GM18507 (cell line): ENCODE results near the gene FOXO4.

ENCODE experiments used
- DNase-seq: peaks from one replicate; pipeline ENCODE4 v3.0.0; 2011; ENCODE audit warnings: low read depth; ENCODE audit not compliant: insufficient read length; ENCODE audit errors: extremely low spot score
- FAIRE-seq: peaks from 2 replicates; lab custom pipeline; 2011; peaks lifted over from hg19 to GRCh38; lab: Jason Lieb, UNC

Gene FOXO4

DNA sequence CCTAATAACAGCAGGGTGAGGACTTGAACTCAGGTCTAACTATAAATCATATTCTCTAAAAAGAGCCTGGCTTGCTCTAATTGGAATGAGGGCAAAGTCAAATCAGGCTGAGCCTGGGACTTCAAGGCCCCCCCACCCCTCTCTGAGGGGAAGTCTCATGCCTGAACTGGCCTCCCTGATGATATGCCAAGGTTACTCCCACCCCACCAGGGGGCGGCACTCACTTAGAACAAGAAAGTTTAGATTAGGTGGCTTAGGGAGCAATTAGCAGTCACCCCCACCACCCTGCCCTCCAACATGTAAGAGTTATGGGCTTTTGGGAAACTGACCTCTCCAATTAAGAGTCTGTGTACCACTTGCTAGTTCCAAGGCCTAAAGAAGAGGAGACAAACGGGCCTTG is 2.7 kb downstream of the FOXO4 start:
- DNase-seq = no peak

DNA sequence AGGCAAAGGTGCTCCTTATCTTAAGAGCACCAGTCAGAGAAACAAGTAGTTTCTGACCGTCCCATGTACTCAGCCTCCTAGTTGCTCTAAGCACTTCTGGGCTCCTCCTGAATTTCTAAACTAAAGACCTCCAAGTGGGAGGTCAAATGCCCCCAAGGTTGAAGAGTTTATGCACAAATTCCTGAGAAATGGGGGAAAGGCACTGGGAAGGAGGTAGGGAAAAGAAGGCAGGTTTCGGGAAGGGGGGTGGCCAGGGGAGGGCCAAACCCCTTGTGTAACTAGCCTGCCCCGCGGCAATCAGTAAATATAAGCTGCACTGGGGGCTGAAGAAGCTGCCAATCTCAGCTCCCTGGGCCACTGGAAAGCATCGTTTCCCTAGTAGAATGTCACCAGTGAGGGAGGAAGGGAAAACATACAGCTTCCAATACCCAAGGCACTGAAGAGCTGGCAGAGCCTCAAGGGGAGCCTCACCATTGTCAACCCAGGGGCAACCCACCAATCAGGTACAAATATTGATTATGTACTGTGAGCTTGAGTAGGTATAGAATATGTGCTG is 3.4 kb downstream of the FOXO4 start:
- DNase-seq (no peak), FAIRE-seq (no peak)

More for the DNA sequence above, 2.7 kb downstream of the FOXO4 start:
- FAIRE-seq = peak; percentile 77

DNA sequence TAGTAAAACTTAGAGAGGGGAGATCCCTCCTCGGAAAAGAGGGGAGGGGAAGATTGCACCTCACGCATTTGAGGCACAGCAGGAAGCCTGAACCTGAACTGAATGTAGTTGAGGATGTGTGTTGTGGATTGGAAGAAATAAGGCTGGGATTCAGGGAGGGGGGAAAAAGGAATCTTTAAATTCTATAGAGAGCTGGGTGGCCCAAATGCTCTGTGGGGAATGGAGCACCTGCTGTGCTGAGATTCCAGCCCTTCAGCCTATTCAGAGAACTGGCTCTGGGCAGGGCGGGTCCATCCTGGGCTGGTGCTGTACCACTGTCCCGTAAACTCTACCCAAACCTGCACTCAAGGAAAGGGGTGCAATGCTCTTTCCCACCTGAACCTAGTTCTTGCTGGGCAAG is 4.1 kb downstream of the FOXO4 start:
- FAIRE-seq (no peak), DNase-seq (no peak)

DNA sequence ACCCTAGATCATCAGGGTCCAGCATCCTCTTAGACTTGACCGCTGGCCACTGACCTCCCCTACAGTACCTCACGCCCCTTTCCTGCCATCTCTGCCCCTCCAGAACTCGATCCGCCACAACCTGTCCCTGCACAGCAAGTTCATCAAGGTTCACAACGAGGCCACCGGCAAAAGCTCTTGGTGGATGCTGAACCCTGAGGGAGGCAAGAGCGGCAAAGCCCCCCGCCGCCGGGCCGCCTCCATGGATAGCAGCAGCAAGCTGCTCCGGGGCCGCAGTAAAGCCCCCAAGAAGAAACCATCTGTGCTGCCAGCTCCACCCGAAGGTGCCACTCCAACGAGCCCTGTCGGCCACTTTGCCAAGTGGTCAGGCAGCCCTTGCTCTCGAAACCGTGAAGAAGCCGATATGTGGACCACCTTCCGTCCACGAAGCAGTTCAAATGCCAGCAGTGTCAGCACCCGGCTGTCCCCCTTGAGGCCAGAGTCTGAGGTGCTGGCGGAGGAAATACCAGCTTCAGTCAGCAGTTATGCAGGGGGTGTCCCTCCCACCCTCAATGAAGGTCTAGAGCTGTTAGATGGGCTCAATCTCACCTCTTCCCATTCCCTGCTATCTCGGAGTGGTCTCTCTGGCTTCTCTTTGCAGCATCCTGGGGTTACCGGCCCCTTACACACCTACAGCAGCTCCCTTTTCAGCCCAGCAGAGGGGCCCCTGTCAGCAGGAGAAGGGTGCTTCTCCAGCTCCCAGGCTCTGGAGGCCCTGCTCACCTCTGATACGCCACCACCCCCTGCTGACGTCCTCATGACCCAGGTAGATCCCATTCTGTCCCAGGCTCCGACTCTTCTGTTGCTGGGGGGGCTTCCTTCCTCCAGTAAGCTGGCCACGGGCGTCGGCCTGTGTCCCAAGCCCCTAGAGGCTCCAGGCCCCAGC is 5.2 kb downstream of the FOXO4 start:
- DNase-seq = no peak
- FAIRE-seq = no peak

DNA sequence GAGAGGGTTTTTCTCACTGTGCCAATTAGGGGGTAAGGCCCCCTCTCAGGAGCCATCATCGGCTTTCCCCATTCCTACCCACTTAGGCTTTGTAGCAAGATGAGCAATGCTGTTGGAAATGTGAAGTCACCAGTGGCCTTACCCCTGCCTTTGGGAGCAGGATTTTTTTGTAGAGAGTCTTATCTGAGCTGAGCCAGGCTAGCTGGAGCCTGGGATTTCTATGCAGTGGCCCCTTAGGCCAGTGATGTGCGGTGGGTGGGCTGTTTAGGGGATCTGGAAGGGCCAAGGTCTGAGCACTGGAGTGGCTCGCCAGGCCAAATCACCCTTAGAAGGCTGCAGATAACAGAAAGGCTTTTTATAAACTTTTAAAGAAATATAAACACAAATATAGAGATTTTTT is 6.6 kb downstream of the FOXO4 start:
- DNase-seq = no peak
- no peak for FAIRE-seq

DNA sequence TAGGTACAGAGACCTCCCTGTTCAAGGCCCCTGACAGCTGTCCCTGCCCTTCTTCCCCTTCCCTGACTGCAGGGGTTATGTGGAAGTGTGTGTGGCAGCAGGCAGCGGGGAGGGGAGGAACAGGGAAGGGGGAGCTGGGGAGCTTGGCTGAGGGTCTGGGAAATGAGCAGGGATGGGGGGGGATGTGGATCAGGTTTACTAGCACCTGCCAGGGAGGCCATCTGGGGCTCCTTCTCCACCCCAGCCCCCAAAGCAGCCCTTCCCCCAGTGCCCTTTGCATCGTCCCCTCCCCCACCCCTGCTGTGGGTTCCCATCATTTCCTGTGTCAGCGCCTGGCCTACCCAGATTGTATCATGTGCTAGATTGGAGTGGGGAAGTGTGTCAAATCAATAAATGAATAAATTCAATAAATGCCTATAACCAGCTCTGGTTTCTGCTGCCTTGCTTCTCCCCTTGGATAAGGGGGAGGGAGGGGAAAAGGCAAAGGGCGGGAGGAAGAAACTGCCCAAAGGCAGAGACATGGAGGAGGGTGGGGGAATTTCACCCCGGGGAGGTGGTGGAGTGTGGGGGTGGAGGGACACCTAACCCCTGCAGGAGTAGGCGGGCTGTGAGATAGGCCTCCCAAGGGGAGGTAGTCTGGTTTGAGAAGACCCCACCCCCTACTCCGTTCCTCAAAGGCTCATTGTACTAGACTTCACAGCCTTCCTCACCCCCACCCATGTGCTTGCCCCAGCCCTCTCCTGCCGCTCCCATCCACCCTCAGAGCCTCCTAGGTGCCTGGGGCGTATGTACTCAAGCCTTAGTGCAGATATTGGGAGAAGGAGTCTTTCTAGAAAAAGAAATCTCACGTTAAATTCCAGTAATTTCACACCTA is 7.7 kb downstream of the FOXO4 start:
- no peak for DNase-seq
- FAIRE-seq = peak; percentile 90

DNA sequence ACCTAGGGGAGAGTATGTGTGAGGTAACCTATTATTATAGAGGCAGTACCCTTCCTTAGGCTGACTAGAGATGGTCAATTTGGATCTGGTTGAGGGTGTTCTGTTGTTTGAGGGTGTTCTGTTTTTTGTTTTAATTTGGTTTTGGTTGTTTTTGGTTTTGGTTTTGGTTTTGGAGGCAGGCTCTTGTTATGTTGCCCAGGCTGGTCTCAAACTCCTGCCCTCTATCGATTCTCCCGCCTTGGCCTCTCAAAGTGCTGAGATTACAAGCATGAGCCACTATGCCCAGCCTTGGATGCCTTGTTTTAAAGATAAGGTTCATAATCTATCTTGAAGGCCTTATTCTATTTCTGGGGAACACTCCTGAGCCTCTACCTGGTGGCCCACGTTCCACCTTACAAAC is 10.0 kb downstream of the FOXO4 start:
- FAIRE-seq (peak; percentile 87), DNase-seq (no peak)

DNA sequence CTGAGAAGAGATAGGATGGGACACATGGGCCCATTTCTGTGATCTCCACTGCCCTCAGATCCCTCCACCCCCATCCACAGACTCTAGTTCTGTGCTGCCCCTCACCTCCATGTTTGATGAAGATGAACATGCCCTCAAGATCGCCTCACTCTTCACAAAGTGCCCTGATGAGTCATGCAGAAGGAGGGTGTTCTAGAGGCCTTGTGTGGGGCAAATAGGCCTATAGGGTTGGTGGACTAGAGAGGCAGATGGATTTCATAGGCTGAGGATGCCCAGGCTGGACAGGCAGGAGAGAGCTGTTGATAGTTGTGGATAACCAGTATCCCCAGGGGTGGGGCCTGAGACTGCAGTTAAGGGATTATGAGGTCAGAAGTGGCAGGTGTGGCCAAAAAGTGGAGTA is 10.8 kb downstream of the FOXO4 start, which contains the start of gene CXorf65:
Gene CXorf65, minus strand, starts transcription at position 314 of the 400 bp plus-strand sequence. Its CDS starts 184 bp downstream, at position 130.
- DNase-seq (no peak), FAIRE-seq (no peak)

DNA sequence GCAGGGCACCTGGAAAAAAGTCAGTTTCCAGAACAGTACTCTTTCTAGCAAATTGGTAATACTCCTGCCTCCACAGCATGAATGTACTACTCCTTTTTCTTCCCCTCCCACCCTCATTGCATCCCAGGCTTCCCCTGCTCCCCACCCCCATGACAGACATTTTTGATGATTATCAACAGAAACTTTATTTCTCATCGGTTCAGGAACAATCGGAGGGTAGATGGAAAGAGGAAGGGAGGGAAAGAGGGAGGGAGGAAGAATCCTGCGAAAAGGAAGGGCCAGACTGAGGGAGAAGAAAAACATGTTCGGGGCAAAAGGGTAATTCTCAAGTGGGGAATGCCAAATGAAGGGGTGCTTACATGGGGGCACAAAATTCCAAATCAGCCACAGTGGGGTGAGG is 11.6 kb downstream of the FOXO4 start:
- DNase-seq = no peak
- no peak for FAIRE-seq

DNA sequence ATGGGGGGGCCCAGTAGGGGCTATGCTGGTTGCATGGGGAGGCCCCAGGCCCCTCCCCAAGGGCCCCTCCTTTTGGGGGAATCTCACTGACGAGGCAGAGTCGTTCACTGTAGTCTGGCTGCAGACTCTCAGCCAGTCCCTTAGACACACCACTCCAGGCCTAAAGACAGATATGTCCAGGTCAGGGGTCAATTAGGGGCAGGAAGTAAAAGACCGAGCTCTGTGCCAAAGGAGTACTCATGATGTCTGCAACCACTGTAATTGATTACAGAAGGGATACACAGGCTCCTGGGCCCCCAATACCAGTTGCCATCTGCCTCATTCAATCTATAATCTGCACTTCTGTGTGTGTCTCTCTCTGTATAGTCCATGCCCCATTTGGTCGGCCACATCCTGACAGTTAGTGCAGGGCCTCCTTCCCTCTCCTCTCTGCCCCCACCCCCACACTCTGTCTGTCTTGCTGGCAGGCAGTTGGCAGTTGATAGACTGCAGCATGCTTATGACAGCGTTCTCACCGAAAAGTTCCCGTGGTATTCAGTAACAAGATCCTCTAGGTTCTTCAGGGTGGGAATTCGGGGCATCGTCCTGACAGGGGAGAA is 12.2 kb downstream of the FOXO4 start:
- no peak for DNase-seq
- peak; percentile 35 for FAIRE-seq

DNA sequence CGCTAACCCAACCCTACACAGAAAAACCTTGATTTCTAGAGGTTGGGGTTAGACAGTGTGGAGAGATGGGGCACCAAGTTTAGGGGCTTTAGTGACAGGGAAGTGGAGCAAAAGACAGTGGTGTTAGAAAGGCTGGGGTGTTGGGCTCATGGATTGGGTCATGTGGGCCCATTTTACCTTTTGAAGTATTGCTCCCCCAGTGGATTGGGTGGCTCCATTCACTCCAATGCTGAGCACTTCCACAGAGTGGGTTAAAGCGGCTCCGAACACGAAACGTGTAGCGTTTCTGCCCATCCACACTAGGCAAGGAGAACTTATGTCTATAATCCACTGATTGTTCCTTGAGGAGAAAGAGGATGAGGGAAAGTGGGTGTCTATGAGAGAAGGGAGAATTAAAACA is 13.4 kb downstream of the FOXO4 start:
- FAIRE-seq = no peak
- no peak for DNase-seq

DNA sequence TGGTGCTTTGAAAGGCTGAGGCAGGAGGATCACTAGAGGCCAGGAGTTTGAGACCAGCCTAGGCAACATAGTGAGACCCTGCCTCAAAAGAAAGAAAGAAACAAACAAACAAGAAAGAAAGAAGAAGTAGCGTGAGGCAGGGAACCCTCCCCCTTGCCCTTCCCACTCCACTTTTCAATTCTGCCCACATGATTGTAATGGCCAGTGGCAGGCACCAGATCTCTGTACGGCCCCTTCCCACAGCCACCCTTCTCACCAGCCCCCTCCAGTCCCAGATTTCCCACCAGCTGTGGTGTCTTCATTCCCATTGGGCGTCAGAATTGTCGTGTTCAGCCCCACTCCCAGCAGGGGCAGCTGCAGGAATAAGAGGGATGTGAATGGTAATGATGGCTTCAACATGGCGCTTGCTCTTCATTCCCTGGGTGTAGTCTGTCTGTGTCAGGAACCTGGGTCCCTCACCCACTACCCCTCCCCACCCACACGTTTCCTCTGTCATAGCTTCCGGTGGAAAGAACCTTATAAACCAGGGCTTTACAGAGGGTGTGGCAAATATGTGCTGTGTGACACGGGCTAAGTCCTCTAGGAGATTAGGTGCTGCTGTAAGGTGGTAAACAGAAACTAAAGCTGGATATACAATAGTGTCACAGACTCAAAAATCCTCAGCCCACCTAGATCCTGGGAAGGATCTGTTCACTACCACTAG is 15.6 kb downstream of the FOXO4 start, which contains the start of gene IL2RG:
Gene IL2RG, minus strand, starts transcription at position 437 of the 703 bp plus-strand sequence. Its CDS starts 38 bp downstream, at position 399.
- FAIRE-seq (peak; percentile 99), DNase-seq (no peak)

DNA sequence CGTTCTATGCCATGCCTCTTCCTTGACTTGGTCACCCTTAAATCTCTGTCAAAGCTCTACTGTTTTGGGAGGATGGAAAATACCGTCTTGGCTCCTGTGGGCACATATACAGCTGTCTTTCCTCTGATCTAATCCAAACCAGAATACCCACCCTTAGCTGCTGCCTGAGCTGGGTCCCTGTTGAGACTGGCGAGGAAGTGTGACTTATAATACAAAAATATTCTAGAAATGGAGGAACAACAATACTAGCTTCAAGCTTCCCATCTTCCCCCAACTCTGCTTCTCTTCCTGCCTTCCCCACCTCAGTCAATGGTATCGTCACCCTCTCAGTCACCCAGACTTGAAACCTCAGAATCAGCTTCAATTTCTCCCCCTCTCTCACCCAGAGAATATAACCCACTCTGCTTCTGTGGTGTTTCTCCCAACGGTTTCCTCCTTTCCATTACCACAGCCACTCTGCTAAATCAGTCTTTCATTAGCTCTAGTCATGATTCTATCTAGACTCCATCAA is 16.3 kb downstream of the FOXO4 start:
- FAIRE-seq (no peak), DNase-seq (no peak)

DNA sequence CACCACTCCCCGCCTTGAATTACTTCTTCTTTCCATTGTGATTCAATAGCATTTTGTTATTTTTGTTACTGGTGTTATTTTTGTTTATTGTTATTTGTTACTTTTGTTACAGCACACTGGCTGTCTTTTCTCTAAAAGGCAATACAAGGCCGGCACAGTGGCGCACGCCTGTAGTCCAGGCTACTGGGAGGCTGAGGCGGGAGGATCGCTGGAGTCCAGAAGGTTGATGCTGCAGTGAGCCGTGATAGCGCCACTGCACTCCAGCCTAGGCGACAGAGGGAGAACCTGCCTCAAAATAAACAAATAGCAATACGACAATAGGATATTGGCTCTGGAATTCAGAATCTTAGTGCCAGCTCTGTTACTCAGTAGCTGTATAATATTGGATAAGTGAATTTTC is 21.7 kb downstream of the FOXO4 start:
- no peak for FAIRE-seq
- no peak for DNase-seq

DNA sequence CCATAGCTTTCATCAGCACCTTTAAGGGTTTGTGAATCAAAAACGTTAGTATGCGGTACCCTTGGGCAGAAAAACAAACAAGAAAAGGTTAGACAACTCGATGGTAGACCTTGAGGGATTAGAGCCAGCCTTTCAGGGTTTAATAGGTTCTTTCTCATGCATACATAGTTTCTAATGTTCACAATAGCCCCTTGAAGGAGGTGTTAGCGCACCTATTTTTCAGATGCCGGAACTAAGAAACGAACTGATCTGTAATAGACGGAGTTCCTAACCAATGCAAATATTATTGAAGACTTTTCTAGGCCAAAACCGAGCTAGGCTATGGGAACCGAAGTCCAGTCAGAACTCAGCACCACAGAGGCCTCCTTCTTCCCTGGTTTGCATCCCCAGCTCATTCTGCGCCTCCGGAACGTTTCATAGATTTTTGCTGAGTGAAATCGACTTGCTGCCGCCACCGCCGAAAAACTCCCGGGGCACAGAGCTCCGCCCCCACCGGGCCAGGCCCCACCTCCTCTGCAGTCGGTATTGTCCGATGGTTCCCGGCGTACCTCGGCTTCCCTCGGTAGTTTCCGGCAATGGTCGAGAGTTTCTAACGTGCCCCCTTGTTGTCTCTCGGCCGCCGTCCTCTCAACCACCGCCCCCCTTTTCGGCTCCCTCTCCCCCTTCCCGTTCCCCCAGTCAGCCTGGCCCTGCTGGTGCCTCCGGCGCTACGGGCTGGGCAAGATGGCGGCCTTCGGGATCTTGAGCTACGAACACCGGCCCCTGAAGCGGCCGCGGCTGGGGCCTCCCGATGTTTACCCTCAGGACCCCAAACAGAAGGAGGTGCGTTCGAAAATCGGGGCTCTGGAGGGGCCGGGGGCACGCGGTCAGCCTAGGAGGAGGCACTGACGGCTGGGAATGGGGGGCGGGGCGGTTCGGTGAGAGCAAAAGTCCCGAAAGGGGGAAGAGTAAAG is 22.7 kb downstream of the FOXO4 start, which contains the start of gene MED12:
Gene MED12, plus strand, starts transcription at position 565 of the 953 bp plus-strand sequence. Its CDS starts 159 bp downstream, at position 724.
- peak; percentile 57 for DNase-seq
- peak; percentile 94 for FAIRE-seq

DNA sequence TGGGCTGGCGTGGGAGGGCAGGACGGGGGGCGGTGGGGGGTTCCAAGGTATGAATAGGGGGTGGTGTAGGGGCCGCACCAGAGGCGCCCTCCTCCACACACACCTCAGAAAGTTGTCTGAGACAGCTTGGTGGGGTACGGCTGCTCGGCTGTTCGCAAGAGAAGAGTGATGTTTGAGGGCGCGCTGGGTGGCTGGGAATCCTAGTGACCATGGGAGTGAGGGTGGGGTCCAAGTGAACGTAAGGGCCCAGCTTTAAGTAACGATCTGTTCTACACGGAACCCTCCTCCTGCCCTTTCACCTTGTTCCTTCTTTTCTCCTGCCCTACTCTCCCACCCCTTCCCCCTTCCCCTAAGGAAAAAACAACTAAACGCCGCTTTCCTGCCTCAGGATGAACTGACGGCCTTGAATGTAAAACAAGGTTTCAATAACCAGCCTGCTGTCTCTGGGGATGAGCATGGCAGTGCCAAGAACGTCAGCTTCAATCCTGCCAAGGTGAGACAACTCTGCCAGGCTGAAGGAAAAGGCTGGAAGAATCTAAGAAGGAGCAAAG is 23.4 kb downstream of the FOXO4 start:
- DNase-seq = no peak
- FAIRE-seq = no peak

DNA sequence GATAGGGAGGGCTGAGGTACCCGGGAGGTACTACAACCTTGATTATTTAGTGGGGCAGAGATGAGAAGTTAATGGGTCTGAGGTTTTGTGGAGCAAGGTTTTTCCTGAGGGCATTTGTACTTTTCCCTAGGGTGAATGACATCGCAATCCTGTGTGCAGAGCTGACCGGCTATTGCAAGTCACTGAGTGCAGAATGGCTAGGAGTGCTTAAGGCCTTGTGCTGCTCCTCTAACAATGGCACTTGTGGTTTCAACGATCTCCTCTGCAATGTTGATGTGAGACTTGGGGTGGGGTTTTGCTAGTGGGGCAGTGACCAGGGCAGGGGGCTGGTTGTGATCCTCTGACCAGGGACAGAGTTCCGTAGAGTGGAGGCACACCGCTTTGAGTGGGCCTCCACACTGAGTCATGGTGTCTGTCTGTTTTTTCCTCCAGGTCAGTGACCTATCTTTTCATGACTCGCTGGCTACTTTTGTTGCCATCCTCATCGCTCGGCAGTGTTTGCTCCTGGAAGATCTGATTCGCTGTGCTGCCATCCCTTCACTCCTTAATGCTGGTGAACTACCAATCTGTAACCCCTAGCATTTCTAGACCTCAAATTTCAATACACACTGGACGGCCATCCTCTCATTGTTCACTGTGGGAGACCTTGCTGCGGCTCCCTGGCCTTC is 32.6 kb downstream of the FOXO4 start:
- no peak for FAIRE-seq
- DNase-seq = no peak
